ENCODE results near the gene SLC38A2.
"Not testable (repeated sequence)": the region's sequence is repeated elsewhere in the genome, so short reads cannot be mapped to it uniquely, and the experiment has no call there.

SLC38A2 gene

GRCh38 chr12:46400406-46400805 lies 27.8 kb upstream of the SLC38A2 start:
- TF ChIP-seq CTCF (conservative IDR thresholded peaks at IDR 0.05; ENCODE audit: low read depth), result no peak
- H3K27ac ChIP-seq, result no peak overlapping the region
- CTCF ChIA-PET, result no interaction called here
- POLR2A ChIA-PET (ENCODE audit: low non-redundant PET), result no interaction called here
- no peak for DNase-seq (ENCODE audit: low spot score)

- DNase-seq (ENCODE audit: low spot score); POLR2A ChIA-PET (ENCODE audit: low non-redundant PET); CTCF ChIA-PET: not testable (repeated sequence)
Measured at GRCh38 chr12:46399461-46400248, 27.1 kb upstream of the SLC38A2 start.

GRCh38 chr12:46396826-46397225 lies 24.3 kb upstream of the SLC38A2 start:
- POLR2A ChIA-PET (ENCODE audit: low non-redundant PET), result no interaction called here

More at GRCh38 chr12:46399461-46400248, 27.1 kb upstream of the SLC38A2 start:
- not testable (repeated sequence) for H3K27ac ChIP-seq

GRCh38 chr12:46395388-46395787 lies 22.8 kb upstream of the SLC38A2 start:
- H3K27ac ChIP-seq, result no peak overlapping the region
- CTCF ChIA-PET, result interaction anchor here (0.5 kb wide), 1 partner anchor 14 kb away, joined by 3 read pairs; no protein-coding TSS in a partner anchor
- POLR2A ChIA-PET (ENCODE audit: low non-redundant PET), result no interaction called here
- DNase-seq (ENCODE audit: low spot score), result no peak
- no peak for TF ChIP-seq CTCF (conservative IDR thresholded peaks at IDR 0.05; ENCODE audit: low read depth)

More at GRCh38 chr12:46396826-46397225, 24.3 kb upstream of the SLC38A2 start:
- CTCF ChIA-PET, result no interaction called here
- TF ChIP-seq CTCF (conservative IDR thresholded peaks at IDR 0.05; ENCODE audit: low read depth), result no peak
- no peak for DNase-seq (ENCODE audit: low spot score)
- H3K27ac ChIP-seq, result no peak overlapping the region

GRCh38 chr12:46391630-46392029 lies 19.1 kb upstream of the SLC38A2 start:
- POLR2A ChIA-PET (ENCODE audit: low non-redundant PET), result no interaction called here
- no peak overlapping the region for H3K27ac ChIP-seq

GRCh38 chr12:46390881-46391280 lies 18.3 kb upstream of the SLC38A2 start:
- no peak for TF ChIP-seq CTCF (conservative IDR thresholded peaks at IDR 0.05; ENCODE audit: low read depth)
- no peak overlapping the region for H3K27ac ChIP-seq
- CTCF ChIA-PET, result no interaction called here
- POLR2A ChIA-PET (ENCODE audit: low non-redundant PET), result no interaction called here
- DNase-seq (ENCODE audit: low spot score), result no peak

More at GRCh38 chr12:46391630-46392029, 19.1 kb upstream of the SLC38A2 start:
- CTCF ChIA-PET, result no interaction called here
- DNase-seq (ENCODE audit: low spot score), result no peak
- TF ChIP-seq CTCF (conservative IDR thresholded peaks at IDR 0.05; ENCODE audit: low read depth), result no peak

- no peak for TF ChIP-seq CTCF (conservative IDR thresholded peaks at IDR 0.05; ENCODE audit: low read depth)
- no peak overlapping the region for H3K27ac ChIP-seq
- no peak for DNase-seq (ENCODE audit: low spot score)
- ChIA-PET CTCF (interaction anchor here (0.6 kb wide), 1 partner anchor 421 kb away, joined by 3 read pairs; no protein-coding TSS in a partner anchor), POLR2A (ENCODE audit: low non-redundant PET) (no interaction called here)
Measured at GRCh38 chr12:46390304-46390703, 17.7 kb upstream of the SLC38A2 start.
